Panc1 (cell line): ENCODE data around the gene TAGLN.

Experiments
- CTCF ChIP-seq: fragments of 450-650 bp; IDR thresholded peaks from 2 replicates; pipeline ENCODE4 v1.5.1; 2017; ENCODE audit warnings: mild to moderate bottlenecking
- POLR2AphosphoS5 ChIP-seq: IDR thresholded peaks from 2 replicates; pipeline ENCODE4 v1.6.1; 2012; ENCODE audit warnings: mild to moderate bottlenecking, low read depth, low read length, moderate library complexity
- REST ChIP-seq, 2 experiments: IDR thresholded peaks; 2 replicates each; pipeline ENCODE4 v1.6.1; 2011 to 2012; ENCODE audit warnings: low read depth in 2 of 2, control low read depth in 1 of 2, low read length in 1 of 2, mild to moderate bottlenecking in 1 of 2, moderate library complexity in 1 of 2; ENCODE audit not compliant: insufficient read depth in 1 of 2
- TCF7L2 ChIP-seq: IDR thresholded peaks from 2 replicates; pipeline ENCODE4 v1.6.1; 2011; ENCODE audit warnings: mild to moderate bottlenecking, low read depth, low read length, inconsistent platforms

- TF ChIP-seq CTCF (no peak), TCF7L2 (no peak), POLR2AphosphoS5 (no peak), REST (IDR thresholded peaks at IDR 0.05; ENCODE audit: insufficient read depth in 1 of 2, low read depth in 2 of 2, low read length in 1 of 2) (no peak)
Observed at GRCh38 chr11:117229931-117230285, 30.7 kb downstream of the TAGLN start.
